Neural cell (in vitro differentiated cells): ENCODE results near the gene SAT2. TPM values are rescaled to one million over a fixed set of nuclear protein-coding genes. Genes with fewer than 3 reads are reported as not detected.

Experiments
- H2AFZ ChIP-seq: fragments of 200-600, 300-800 bp; sonication (generic), shearing (Covaris generic); 2 replicates; pipeline ENCODE4 v1.6.0; 2014; ENCODE audit warnings: low read depth, mild to moderate bottlenecking, antibody characterized with exemption, low read length, moderate library complexity
- H3F3A ChIP-seq: fragments of 200-600 bp; shearing (Covaris generic); 2 replicates; pipeline ENCODE4 v1.6.1; 2016; ENCODE audit warnings: mild to moderate bottlenecking, moderate library complexity, mixed read lengths, antibody characterized with exemption, low read length; ENCODE audit not compliant: insufficient read depth, poor library complexity, severe bottlenecking
- H3K27ac ChIP-seq: fragments of 200-600, 300-800 bp; sonication (generic), shearing (Covaris generic); 2 replicates; pipeline ENCODE4 v1.5.1; 2014; ENCODE audit warnings: mild to moderate bottlenecking, low read length, moderate library complexity
- H3K27me3 ChIP-seq: fragments of 300-800, 200-600 bp; sonication (generic), shearing (Covaris generic); 2 replicates; pipeline ENCODE4 v1.6.0; 2014; ENCODE audit warnings: mild to moderate bottlenecking, low read depth, low read length, moderate library complexity; ENCODE audit not compliant: insufficient read depth
- H3K36me3 ChIP-seq: fragments of 300-800, 200-600 bp; sonication (generic), shearing (Covaris generic); 2 replicates; pipeline ENCODE4 v1.5.1; 2014; ENCODE audit warnings: mild to moderate bottlenecking, antibody characterized with exemption, low read length, moderate library complexity; ENCODE audit not compliant: insufficient read depth
- H3K4me2 ChIP-seq: fragments of 300-800, 200-600 bp; sonication (generic), shearing (Covaris generic); 2 replicates; pipeline ENCODE4 v1.6.0; 2014; ENCODE audit warnings: mild to moderate bottlenecking, low read length
- H3K4me3 ChIP-seq: fragments of 300-800, 200-600 bp; sonication (generic), shearing (Covaris generic); 2 replicates; pipeline ENCODE4 v1.5.1; 2014; ENCODE audit warnings: mild to moderate bottlenecking, low read length, moderate library complexity
- H3K79me2 ChIP-seq: fragments of 200-600 bp; shearing (Covaris generic); replicated peaks from 2 replicates; pipeline ENCODE4 v1.6.0; 2014; ENCODE audit warnings: mild to moderate bottlenecking, low read length, moderate library complexity; ENCODE audit not compliant: insufficient read depth
- H3K9ac ChIP-seq: fragments of 300-800, 200-600 bp; sonication (generic), shearing (Covaris generic); 2 replicates; pipeline ENCODE4 v1.6.1; 2016; ENCODE audit warnings: mild to moderate bottlenecking, low read length, mixed read lengths
- H3K9me2 ChIP-seq: fragments of 200-600 bp; shearing (Covaris generic); 2 replicates; pipeline ENCODE4 v1.6.1; 2016; ENCODE audit warnings: mild to moderate bottlenecking, low read length, mixed read lengths; ENCODE audit not compliant: insufficient read depth
- H3K9me3 ChIP-seq: fragments of 200-600, 300-800 bp; sonication (generic), shearing (Covaris generic); 2 replicates; pipeline ENCODE4 v1.6.1; 2016; ENCODE audit warnings: mild to moderate bottlenecking, mixed run types, low read length, moderate library complexity, mixed read lengths
- H4K20me1 ChIP-seq: fragments of 200-600 bp; shearing (Covaris generic); 2 replicates; pipeline ENCODE4 v1.6.1; 2016; ENCODE audit warnings: mild to moderate bottlenecking, mixed run types; ENCODE audit not compliant: insufficient read depth
- CTCF ChIP-seq: fragments of 450-650 bp; IDR thresholded peaks from 2 replicates; pipeline ENCODE4 v1.5.1; 2014; ENCODE audit warnings: antibody characterized with exemption, mild to moderate bottlenecking, moderate library complexity; ENCODE audit not compliant: poor library complexity, severe bottlenecking
- EP300 ChIP-seq: fragments of 450-650 bp; conservative IDR thresholded peaks from 2 replicates; pipeline ENCODE4 v1.6.1; 2014; ENCODE audit warnings: antibody characterized with exemption, mild to moderate bottlenecking, moderate library complexity; ENCODE audit not compliant: poor library complexity, severe bottlenecking
- EZH2 ChIP-seq: fragments of 200-600, 300-800 bp; shearing (Covaris generic), sonication (generic); IDR thresholded peaks from 2 replicates; pipeline ENCODE4 v1.6.1; 2014; ENCODE audit warnings: antibody characterized with exemption, low read length, borderline replicate concordance, mild to moderate bottlenecking; ENCODE audit not compliant: insufficient read depth, poor library complexity, severe bottlenecking
- MXI1 ChIP-seq: fragments of 450-650 bp; conservative IDR thresholded peaks from 2 replicates; pipeline ENCODE4 v1.6.1; 2014; ENCODE audit warnings: antibody characterized with exemption, mild to moderate bottlenecking; ENCODE audit not compliant: poor library complexity, severe bottlenecking
- POLR2AphosphoS5 ChIP-seq: IDR thresholded peaks from 2 replicates; pipeline ENCODE4 v1.6.1; 2012
- RAD21 ChIP-seq: fragments of 450-650 bp; conservative IDR thresholded peaks from 2 replicates; pipeline ENCODE4 v1.6.1; 2014; ENCODE audit warnings: antibody characterized with exemption, mild to moderate bottlenecking, moderate library complexity
- REST ChIP-seq: IDR thresholded peaks from 2 replicates; pipeline ENCODE4 v1.6.1; 2012; ENCODE audit warnings: borderline replicate concordance
- SMC3 ChIP-seq: fragments of 450-650 bp; conservative IDR thresholded peaks from 2 replicates; pipeline ENCODE4 v1.6.1; 2014; ENCODE audit warnings: antibody characterized with exemption, mild to moderate bottlenecking, moderate library complexity; ENCODE audit not compliant: poor library complexity
- TAF1 ChIP-seq: IDR thresholded peaks from 2 replicates; pipeline ENCODE4 v1.6.1; 2012; ENCODE audit warnings: low read depth
- polyA plus RNA-seq: library from polyadenylated mRNA; depleted of rRNA; stranded (reverse); fragments of >200 nt; gene quantifications from 2 replicates; pipeline ENCODE4 v1.2.3, GENCODE V29; 2014

Gene SAT2
- polyA plus RNA-seq, 1 donor from 2014 or later, result 303 TPM

GRCh38 chr17:7674934-7675333 is 47.3 kb upstream of the SAT2 start:
- Histone ChIP-seq H3K9me2 (no peaks in the 10 kb centered on the region), H3F3A (no peaks in the 10 kb centered on the region), H3K27ac (no peak overlapping the region), H3K36me3 (peaks cover 11% of the 10 kb centered on the region), H3K9ac (no peak overlapping the region), H3K4me3 (no peak overlapping the region), H2AFZ (no peak overlapping the region), H4K20me1 (no peaks in the 10 kb centered on the region), H3K4me2 (no peak overlapping the region), H3K79me2 (no peaks in the 10 kb centered on the region), H3K9me3 (no peaks in the 10 kb centered on the region), H3K27me3 (no peaks in the 10 kb centered on the region)
- TF ChIP-seq TAF1, result no peak
- no peak for TF ChIP-seq EP300
- TF ChIP-seq SMC3, result no peak
- no peak for TF ChIP-seq REST
- no peak for TF ChIP-seq MXI1
- TF ChIP-seq EZH2, result no peak
- TF ChIP-seq RAD21, result no peak
- TF ChIP-seq POLR2AphosphoS5, result no peak
- TF ChIP-seq CTCF, result no peak

GRCh38 chr17:7673239-7673638 is 45.6 kb upstream of the SAT2 start:
- no peak for TF ChIP-seq EZH2
- TF ChIP-seq REST, result no peak
- no peak for TF ChIP-seq SMC3
- no peak for TF ChIP-seq RAD21
- TF ChIP-seq MXI1, result no peak
- TF ChIP-seq CTCF, result peak; percentile 27
- TF ChIP-seq EP300, result no peak
- no peak for TF ChIP-seq TAF1
- H3K4me2 ChIP-seq, result no peak overlapping the region
- H3K4me3 ChIP-seq, result no peak overlapping the region
- H3F3A ChIP-seq, result no peaks in the 10 kb centered on the region
- H3K27me3 ChIP-seq, result no peaks in the 10 kb centered on the region
- H3K79me2 ChIP-seq, result no peaks in the 10 kb centered on the region
- no peaks in the 10 kb centered on the region for H4K20me1 ChIP-seq
- peaks cover 11% of the 10 kb centered on the region for H3K36me3 ChIP-seq
- no peak overlapping the region for H2AFZ ChIP-seq
- H3K9ac ChIP-seq, result no peak overlapping the region
- H3K9me3 ChIP-seq, result no peaks in the 10 kb centered on the region
- H3K9me2 ChIP-seq, result no peaks in the 10 kb centered on the region
- H3K27ac ChIP-seq, result no peak overlapping the region
